HepG2 (cell line): Measurements from ENCODE around the gene CYP4F12. TPM values are rescaled to one million over a fixed set of nuclear protein-coding genes. Genes with fewer than 3 reads are reported as not detected.

Source experiments
- ATAC-seq: fragments of 200-7000 bp; cut with Tn5 transposase; 3 replicates; pipeline ENCODE4 v1.9.1; 2020; ENCODE audit warnings: mild to moderate bottlenecking, moderate library complexity
- BruUV-seq: library from RNA; stranded (reverse); fragments of 400-500 nt; replicated peaks from 2 replicates; lab custom pipeline; 2021; lab: Mats Ljungman, UMichigan
- CTCF ChIA-PET: fragments of 300-600 bp; formaldehyde crosslinking; extraction: SDS; loops from one replicate; lab custom pipeline; 2021; ENCODE audit warnings: low total read pairs, inconsistent platforms, low intra/inter-chr PET ratio; lab: Yijun Ruan, JAX
- POLR2A ChIA-PET: fragments of 350-600 bp; sonication (Branson Sonifier 250); formaldehyde crosslinking; loops from one replicate; lab custom pipeline; 2020; ENCODE audit warnings: antibody characterized with exemption, inconsistent platforms; lab: Yijun Ruan, JAX
- DNase-seq: peaks from one replicate; pipeline ENCODE4 v3.0.0-alpha.2; 2015; ENCODE audit warnings: low spot score
- FAIRE-seq: peaks from 3 replicates; lab custom pipeline; 2011; peaks lifted over from hg19 to GRCh38; lab: Jason Lieb, UNC
- H2AFZ ChIP-seq: one replicate; pipeline ENCODE4 v1.6.1; 2011; ENCODE audit warnings: low read length, inconsistent platforms
- H3K27ac ChIP-seq: fragments of 300-600 bp; 3 replicates; pipeline ENCODE4 v1.8.0; 2011; ENCODE audit warnings: mixed run types, mild to moderate bottlenecking, mixed read lengths, low read length, inconsistent platforms; ENCODE audit not compliant: insufficient read depth; ENCODE audit errors: extremely low read length
- H3K27me3 ChIP-seq, 2 experiments: fragments of 200-600 bp in 1 of 2; 2 replicates in 1 of 2; 3 replicates in 1 of 2; pipeline versions ENCODE4 v1.6.0 to v1.8.0; 2011; ENCODE audit warnings: low read length in 2 of 2, mild to moderate bottlenecking in 2 of 2, moderate library complexity in 2 of 2, inconsistent platforms in 1 of 2; ENCODE audit not compliant: insufficient read depth in 2 of 2, control insufficient read depth in 1 of 2
- H3K36me3 ChIP-seq, 2 experiments: fragments of 200-600 bp in 1 of 2; replicated peaks in 1 of 2; 2 replicates in 1 of 2; 3 replicates in 1 of 2; pipeline versions ENCODE4 v1.5.1 to v1.8.0; 2011; ENCODE audit warnings: low read length in 2 of 2, inconsistent platforms in 1 of 2; ENCODE audit not compliant: insufficient read depth in 2 of 2, control insufficient read depth in 1 of 2
- H3K4me1 ChIP-seq: 2 replicates; pipeline ENCODE4 v1.5.1; 2012; ENCODE audit warnings: low read length, inconsistent platforms; ENCODE audit not compliant: insufficient read depth
- H3K4me2 ChIP-seq: 2 replicates; pipeline ENCODE4 v1.6.0; 2011; ENCODE audit warnings: low read depth, low read length, inconsistent platforms
- H3K4me3 ChIP-seq, 3 experiments: fragments of 200-600 bp in 1 of 3; sonication (generic), shearing (Covaris generic) in 1 of 3; replicated peaks in 1 of 3; 2 replicates each; pipeline ENCODE4 v1.5.1; 2011 to 2016; ENCODE audit warnings: low read length in 3 of 3, inconsistent platforms in 2 of 3, low read depth in 2 of 3, mild to moderate bottlenecking in 2 of 3, control low read depth in 1 of 3, mixed read lengths in 1 of 3; ENCODE audit not compliant: insufficient read depth in 1 of 3
- H3K79me2 ChIP-seq: one replicate; pipeline ENCODE4 v1.6.1; 2011; ENCODE audit warnings: low read length, inconsistent platforms; ENCODE audit not compliant: insufficient read depth
- H3K9ac ChIP-seq: 2 replicates; pipeline ENCODE4 v1.6.0; 2011; ENCODE audit warnings: mild to moderate bottlenecking, low read depth, low read length, inconsistent platforms; ENCODE audit not compliant: insufficient read depth
- H3K9me3 ChIP-seq: 2 replicates; pipeline ENCODE4 v1.5.1; 2012; ENCODE audit warnings: mild to moderate bottlenecking, low read length
- H4K20me1 ChIP-seq: 2 replicates; pipeline ENCODE4 v1.6.0; 2011; ENCODE audit warnings: inconsistent platforms, mild to moderate bottlenecking, low read length, moderate library complexity; ENCODE audit not compliant: insufficient read depth
- RFXANK ChIP-seq: IDR thresholded peaks from 2 replicates; pipeline ENCODE4 v1.6.1; 2016
- RXRB ChIP-seq: IDR thresholded peaks from 2 replicates; pipeline ENCODE4 v1.6.1; 2016; ENCODE audit warnings: borderline replicate concordance, missing genetic modification reagents, missing compliant biosample characterization
- SOX13 ChIP-seq, 3 experiments: fragments of 450-650 bp in 1 of 3; sonication (generic) in 1 of 3; formaldehyde crosslinking in 1 of 3; IDR thresholded peaks in 2 of 3; conservative IDR thresholded peaks in 1 of 3; 2 replicates each; pipeline versions ENCODE4 v1.5.0 to v1.6.1; 2016 to 2020; ENCODE audit warnings: antibody characterized with exemption in 1 of 3, mild to moderate bottlenecking in 1 of 3, missing compliant biosample characterization in 1 of 3, missing genetic modification reagents in 1 of 3, moderate library complexity in 1 of 3
- ZFP1 ChIP-seq: IDR thresholded peaks from 2 replicates; pipeline ENCODE4 v1.6.1; 2016
- ZNF816 ChIP-seq: sonication (generic); formaldehyde crosslinking; IDR thresholded peaks from 2 replicates; pipeline ENCODE4 v1.8.0; 2022; ENCODE audit warnings: missing genetic modification reagents, mild to moderate bottlenecking, borderline replicate concordance
- WGBS: methylation state at CpG from one replicate; pipeline ENCODE4 v1.1.6; 2017; ENCODE audit warnings: low lambda C conversion rate; 5-methylcytosine and 5-hydroxymethylcytosine counted together
- in situ Hi-C: cut with HindIII; loops from 2 replicates; pipeline ENCODE4 v1.10.0; 2017; ENCODE audit warnings: low pct_unique_long_range_greater_than_20kb; ENCODE audit not compliant: extremely low pct_ligation_motif_present
- intact Hi-C: fragments of 100-400 bp; cut with micrococcal nuclease; formaldehyde crosslinking; loops from one replicate; pipeline ENCODE4 v1.10.0; 2022; ENCODE audit not compliant: unreplicated experiment
- polyA plus RNA-seq, 8 experiments: library from polyadenylated mRNA; depleted of rRNA in 3 of 8; stranded (reverse) in 7 of 8; unstranded in 1 of 8; fragments of >200 nt; fragmentation: Illumina TruSeq in 4 of 8; extraction: Trizol in 4 of 8; gene quantifications; 2 replicates each; pipeline versions ENCODE4 v1.2.1 to v1.2.3, GENCODE V29; 2011 to 2016; ENCODE audit warnings: low read depth in 4 of 8, missing spikeins in 1 of 8, mixed read lengths in 1 of 8; ENCODE audit not compliant: insufficient read depth in 1 of 8
- total RNA-seq, 5 experiments: library from RNA; depleted of rRNA; stranded (reverse); fragments of >200 nt; fragmentation: Illumina TruSeq; extraction: Trizol; gene quantifications; 2 replicates each; pipeline ENCODE4 v1.2.3, GENCODE V29; 2016; ENCODE audit warnings: low read depth in 1 of 5
- TF ChIP-seq, protein P1 (sequence below): sonication (generic); formaldehyde crosslinking; IDR thresholded peaks from 2 replicates; pipeline ENCODE4 v1.4.0; 2020; ENCODE audit warnings: missing genetic modification reagents, mild to moderate bottlenecking, borderline replicate concordance
- TF ChIP-seq, protein P2 (sequence below): sonication (generic); formaldehyde crosslinking; IDR thresholded peaks from 2 replicates; pipeline ENCODE4 v1.4.0; 2020; ENCODE audit warnings: missing genetic modification reagents
- TF ChIP-seq, protein P3 (sequence below): sonication (generic); formaldehyde crosslinking; IDR thresholded peaks from 2 replicates; pipeline ENCODE4 v1.4.0; 2020; ENCODE audit warnings: mild to moderate bottlenecking, missing genetic modification reagents
- TF ChIP-seq, protein P4 (sequence below): sonication (generic); formaldehyde crosslinking; IDR thresholded peaks from 2 replicates; pipeline ENCODE4 v1.5.0; 2020; ENCODE audit warnings: missing genetic modification reagents
- TF ChIP-seq, protein P5 (sequence below): sonication (generic); formaldehyde crosslinking; IDR thresholded peaks from 2 replicates; pipeline ENCODE4 v1.5.1; 2020; ENCODE audit warnings: missing genetic modification reagents, mild to moderate bottlenecking, borderline replicate concordance

Gene CYP4F12
- total and polyA plus RNA-seq, 2 of the 13 experiments (the other 11 are each of a cell fraction or from before 2014, with no cell fraction given) = 29.9 to 30.8 TPM

DNA sequence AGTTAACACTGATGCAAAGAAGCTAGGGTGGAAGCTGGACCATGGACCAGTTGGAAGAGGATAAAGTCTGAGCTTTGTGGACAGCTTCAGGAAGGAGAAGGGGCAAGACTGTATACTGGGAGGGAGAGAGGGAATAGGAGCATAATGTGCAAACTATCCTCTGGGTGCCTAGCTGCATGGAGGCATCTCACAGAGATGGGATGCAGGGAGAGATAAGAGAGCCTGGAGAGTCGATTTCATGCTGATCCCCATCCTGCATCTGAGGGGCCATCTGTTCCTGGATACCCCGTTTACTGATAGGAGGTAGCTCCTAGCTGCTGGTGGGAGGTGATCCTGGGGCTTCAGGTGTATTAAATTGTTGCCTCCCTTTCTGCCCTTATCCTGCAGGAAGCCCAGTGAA is 23.4 kb upstream of the CYP4F12 start:
- no peak overlapping the region for H3K27ac ChIP-seq
- FAIRE-seq (no peak), ATAC-seq (no peak), DNase-seq (no peak)
- H3K9ac ChIP-seq = no peak overlapping the region
- no peaks in the 10 kb centered on the region for H3K27me3 ChIP-seq
- H3K4me2 ChIP-seq = no peak overlapping the region
- peaks cover 15% of the 10 kb centered on the region for H3K79me2 ChIP-seq
- no peaks in the 10 kb centered on the region for H3K9me3 ChIP-seq
- H3K4me1 ChIP-seq = peaks cover 24% of the 10 kb centered on the region
- TF ChIP-seq, protein P1, sequence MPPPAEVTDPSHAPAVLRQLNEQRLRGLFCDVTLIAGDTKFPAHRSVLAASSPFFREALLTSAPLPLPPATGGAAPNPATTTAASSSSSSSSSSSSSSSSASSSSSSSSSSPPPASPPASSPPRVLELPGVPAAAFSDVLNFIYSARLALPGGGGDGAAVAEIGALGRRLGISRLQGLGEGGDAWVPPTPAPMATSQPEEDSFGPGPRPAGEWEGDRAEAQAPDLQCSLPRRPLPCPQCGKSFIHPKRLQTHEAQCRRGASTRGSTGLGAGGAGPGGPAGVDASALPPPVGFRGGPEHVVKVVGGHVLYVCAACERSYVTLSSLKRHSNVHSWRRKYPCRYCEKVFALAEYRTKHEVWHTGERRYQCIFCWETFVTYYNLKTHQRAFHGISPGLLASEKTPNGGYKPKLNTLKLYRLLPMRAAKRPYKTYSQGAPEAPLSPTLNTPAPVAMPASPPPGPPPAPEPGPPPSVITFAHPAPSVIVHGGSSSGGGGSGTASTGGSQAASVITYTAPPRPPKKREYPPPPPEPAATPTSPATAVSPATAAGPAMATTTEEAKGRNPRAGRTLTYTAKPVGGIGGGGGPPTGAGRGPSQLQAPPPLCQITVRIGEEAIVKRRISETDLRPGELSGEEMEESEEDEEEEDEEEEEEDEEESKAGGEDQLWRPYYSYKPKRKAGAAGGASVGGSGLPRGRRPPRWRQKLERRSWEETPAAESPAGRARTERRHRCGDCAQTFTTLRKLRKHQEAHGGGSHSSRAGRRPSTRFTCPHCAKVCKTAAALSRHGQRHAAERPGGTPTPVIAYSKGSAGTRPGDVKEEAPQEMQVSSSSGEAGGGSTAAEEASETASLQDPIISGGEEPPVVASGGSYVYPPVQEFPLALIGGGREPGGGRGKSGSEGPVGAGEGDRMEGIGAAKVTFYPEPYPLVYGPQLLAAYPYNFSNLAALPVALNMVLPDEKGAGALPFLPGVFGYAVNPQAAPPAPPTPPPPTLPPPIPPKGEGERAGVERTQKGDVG (CRISPR knock-in tag) = no peak
- TF ChIP-seq ZNF816 (CRISPR knock-in tag) (no peak), RXRB (CRISPR knock-in tag) (no peak), SOX13 (IDR thresholded peaks at IDR 0.05) (no peak), SOX13 (CRISPR knock-in tag; conservative IDR thresholded peaks at IDR 0.05 in 1 of 2, IDR thresholded peaks at IDR 0.05 in 1 of 2) (no peak), ZFP1 (CRISPR knock-in tag) (no peak), RFXANK (CRISPR knock-in tag) (no peak)
- TF ChIP-seq, protein P2, sequence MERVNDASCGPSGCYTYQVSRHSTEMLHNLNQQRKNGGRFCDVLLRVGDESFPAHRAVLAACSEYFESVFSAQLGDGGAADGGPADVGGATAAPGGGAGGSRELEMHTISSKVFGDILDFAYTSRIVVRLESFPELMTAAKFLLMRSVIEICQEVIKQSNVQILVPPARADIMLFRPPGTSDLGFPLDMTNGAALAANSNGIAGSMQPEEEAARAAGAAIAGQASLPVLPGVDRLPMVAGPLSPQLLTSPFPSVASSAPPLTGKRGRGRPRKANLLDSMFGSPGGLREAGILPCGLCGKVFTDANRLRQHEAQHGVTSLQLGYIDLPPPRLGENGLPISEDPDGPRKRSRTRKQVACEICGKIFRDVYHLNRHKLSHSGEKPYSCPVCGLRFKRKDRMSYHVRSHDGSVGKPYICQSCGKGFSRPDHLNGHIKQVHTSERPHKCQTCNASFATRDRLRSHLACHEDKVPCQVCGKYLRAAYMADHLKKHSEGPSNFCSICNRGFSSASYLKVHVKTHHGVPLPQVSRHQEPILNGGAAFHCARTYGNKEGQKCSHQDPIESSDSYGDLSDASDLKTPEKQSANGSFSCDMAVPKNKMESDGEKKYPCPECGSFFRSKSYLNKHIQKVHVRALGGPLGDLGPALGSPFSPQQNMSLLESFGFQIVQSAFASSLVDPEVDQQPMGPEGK (CRISPR knock-in tag) = no peak
- TF ChIP-seq, protein P3, sequence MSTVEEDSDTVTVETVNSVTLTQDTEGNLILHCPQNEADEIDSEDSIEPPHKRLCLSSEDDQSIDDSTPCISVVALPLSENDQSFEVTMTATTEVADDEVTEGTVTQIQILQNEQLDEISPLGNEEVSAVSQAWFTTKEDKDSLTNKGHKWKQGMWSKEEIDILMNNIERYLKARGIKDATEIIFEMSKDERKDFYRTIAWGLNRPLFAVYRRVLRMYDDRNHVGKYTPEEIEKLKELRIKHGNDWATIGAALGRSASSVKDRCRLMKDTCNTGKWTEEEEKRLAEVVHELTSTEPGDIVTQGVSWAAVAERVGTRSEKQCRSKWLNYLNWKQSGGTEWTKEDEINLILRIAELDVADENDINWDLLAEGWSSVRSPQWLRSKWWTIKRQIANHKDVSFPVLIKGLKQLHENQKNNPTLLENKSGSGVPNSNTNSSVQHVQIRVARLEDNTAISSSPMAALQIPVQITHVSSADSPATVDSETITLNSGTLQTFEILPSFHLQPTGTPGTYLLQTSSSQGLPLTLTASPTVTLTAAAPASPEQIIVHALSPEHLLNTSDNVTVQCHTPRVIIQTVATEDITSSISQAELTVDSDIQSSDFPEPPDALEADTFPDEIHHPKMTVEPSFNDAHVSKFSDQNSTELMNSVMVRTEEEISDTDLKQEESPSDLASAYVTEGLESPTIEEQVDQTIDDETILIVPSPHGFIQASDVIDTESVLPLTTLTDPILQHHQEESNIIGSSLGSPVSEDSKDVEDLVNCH (CRISPR knock-in tag) = no peak
- TF ChIP-seq, protein P4, sequence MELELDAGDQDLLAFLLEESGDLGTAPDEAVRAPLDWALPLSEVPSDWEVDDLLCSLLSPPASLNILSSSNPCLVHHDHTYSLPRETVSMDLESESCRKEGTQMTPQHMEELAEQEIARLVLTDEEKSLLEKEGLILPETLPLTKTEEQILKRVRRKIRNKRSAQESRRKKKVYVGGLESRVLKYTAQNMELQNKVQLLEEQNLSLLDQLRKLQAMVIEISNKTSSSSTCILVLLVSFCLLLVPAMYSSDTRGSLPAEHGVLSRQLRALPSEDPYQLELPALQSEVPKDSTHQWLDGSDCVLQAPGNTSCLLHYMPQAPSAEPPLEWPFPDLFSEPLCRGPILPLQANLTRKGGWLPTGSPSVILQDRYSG (CRISPR knock-in tag) = no peak
- TF ChIP-seq, protein P5, sequence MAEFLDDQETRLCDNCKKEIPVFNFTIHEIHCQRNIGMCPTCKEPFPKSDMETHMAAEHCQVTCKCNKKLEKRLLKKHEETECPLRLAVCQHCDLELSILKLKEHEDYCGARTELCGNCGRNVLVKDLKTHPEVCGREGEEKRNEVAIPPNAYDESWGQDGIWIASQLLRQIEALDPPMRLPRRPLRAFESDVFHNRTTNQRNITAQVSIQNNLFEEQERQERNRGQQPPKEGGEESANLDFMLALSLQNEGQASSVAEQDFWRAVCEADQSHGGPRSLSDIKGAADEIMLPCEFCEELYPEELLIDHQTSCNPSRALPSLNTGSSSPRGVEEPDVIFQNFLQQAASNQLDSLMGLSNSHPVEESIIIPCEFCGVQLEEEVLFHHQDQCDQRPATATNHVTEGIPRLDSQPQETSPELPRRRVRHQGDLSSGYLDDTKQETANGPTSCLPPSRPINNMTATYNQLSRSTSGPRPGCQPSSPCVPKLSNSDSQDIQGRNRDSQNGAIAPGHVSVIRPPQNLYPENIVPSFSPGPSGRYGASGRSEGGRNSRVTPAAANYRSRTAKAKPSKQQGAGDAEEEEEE (CRISPR knock-in tag) = no peak
- intact Hi-C loops = no loop called here
- no peak overlapping the region for H2AFZ ChIP-seq
- BruUV-seq = no TSS peak
- H3K4me3 ChIP-seq = no peak overlapping the region
- ChIA-PET POLR2A (interaction anchor here (1.0 to 2.8 kb wide), 3 partner anchors 15 to 23 kb away, joined by 3 to 11 read pairs (median 3); partner anchors contain the start of gene CYP4F12), CTCF (no interaction called here)
- WGBS = 100% methylated on average over 1 of the region's 2 CpGs
- in situ Hi-C loops = loop anchor here (25.0 kb wide), 1 partner anchor 513 kb away; the partner anchor contains the start of gene CIB3
- H4K20me1 ChIP-seq = no peaks in the 10 kb centered on the region; the same call in 1 of the 2 replicates
- peaks cover 5 to 25% of the 10 kb centered on the region in 2 experiments; a peak in 4 of 5 replicates for H3K36me3 ChIP-seq
